ENCODE data around the gene RCAN2.

- TF ChIP-seq POLR2A (IDR thresholded peaks at IDR 0.05) (no peak), CTCF (IDR thresholded peaks at IDR 0.05) (no peak)
Observed at GRCh38 chr6:46324706-46325105, 166.5 kb downstream of the RCAN2 start.
